DOHH2 (cell line): ENCODE results near the gene SCN5A.

Experiments used
- EZH2phosphoT487 ChIP-seq: fragments of 200-600 bp; sonication (generic); IDR thresholded peaks from 2 replicates; pipeline ENCODE4 v1.6.1; 2017; ENCODE audit warnings: borderline replicate concordance, mild to moderate bottlenecking, antibody characterized with exemption, low read length, moderate library complexity, mixed read lengths
- TF ChIP-seq, protein P1 (sequence below): fragments of 200-600 bp; sonication (generic); IDR thresholded peaks from one replicate; pipeline ENCODE4 v1.5.1; 2014; ENCODE audit warnings: antibody characterized with exemption, mild to moderate bottlenecking, low read depth, low read length; ENCODE audit not compliant: poor library complexity, severe bottlenecking

DNA sequence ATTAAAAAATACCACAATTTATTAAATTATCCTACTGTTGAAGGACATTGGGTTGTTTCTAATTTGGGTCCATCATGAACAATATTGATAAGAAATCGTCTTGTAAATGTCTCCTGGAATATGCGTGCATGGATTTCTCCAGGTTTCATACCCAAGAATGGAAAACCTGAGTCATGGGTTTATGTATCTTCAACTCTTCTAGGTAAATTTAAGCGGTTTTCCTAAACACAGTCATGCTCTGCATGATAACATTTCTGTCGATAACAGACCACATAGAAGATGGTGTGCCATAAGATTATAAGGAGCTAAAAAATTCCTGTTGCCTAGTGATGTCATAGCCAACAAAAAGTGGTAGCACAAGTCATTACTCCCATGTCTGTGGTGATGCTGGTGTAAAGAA is 39.9 kb upstream of the SCN5A start:
- TF ChIP-seq, protein P1, sequence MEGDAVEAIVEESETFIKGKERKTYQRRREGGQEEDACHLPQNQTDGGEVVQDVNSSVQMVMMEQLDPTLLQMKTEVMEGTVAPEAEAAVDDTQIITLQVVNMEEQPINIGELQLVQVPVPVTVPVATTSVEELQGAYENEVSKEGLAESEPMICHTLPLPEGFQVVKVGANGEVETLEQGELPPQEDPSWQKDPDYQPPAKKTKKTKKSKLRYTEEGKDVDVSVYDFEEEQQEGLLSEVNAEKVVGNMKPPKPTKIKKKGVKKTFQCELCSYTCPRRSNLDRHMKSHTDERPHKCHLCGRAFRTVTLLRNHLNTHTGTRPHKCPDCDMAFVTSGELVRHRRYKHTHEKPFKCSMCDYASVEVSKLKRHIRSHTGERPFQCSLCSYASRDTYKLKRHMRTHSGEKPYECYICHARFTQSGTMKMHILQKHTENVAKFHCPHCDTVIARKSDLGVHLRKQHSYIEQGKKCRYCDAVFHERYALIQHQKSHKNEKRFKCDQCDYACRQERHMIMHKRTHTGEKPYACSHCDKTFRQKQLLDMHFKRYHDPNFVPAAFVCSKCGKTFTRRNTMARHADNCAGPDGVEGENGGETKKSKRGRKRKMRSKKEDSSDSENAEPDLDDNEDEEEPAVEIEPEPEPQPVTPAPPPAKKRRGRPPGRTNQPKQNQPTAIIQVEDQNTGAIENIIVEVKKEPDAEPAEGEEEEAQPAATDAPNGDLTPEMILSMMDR = no peak
- TF ChIP-seq EZH2phosphoT487 = no peak
